Left ventricle myocardium inferior (tissue), 1 donor: ENCODE results near the gene FLRT2. TPM values are rescaled to one million over a fixed set of nuclear protein-coding genes. Genes with fewer than 3 reads are reported as not detected.

ENCODE experiments used
- DNase-seq: peaks from one replicate; pipeline ENCODE4 v3.0.0-alpha.2; 2020
- H3K27ac ChIP-seq: fragments of 200-600 bp; replicated peaks from 2 replicates; pipeline ENCODE4 v1.8.0; 2021
- H3K27me3 ChIP-seq: fragments of 200-600 bp; 2 replicates; pipeline ENCODE4 v1.8.0; 2021; ENCODE audit warnings: low read depth
- H3K36me3 ChIP-seq: fragments of 200-600 bp; 2 replicates; pipeline ENCODE4 v1.8.0; 2021
- H3K4me1 ChIP-seq: fragments of 200-600 bp; 2 replicates; pipeline ENCODE4 v1.8.0; 2021
- H3K4me3 ChIP-seq: fragments of 200-600 bp; 2 replicates; pipeline ENCODE4 v1.8.0; 2021; ENCODE audit warnings: mild to moderate bottlenecking, moderate library complexity
- H3K9me3 ChIP-seq: fragments of 200-600 bp; replicated peaks from 2 replicates; pipeline ENCODE4 v1.8.0; 2021
- CTCF ChIP-seq: fragments of 200-600 bp; IDR thresholded peaks from 2 replicates; pipeline ENCODE4 v1.8.0; 2021; ENCODE audit warnings: antibody characterized with exemption, mild to moderate bottlenecking, borderline replicate concordance
- intact Hi-C: fragments of 100-400 bp; cut with micrococcal nuclease; formaldehyde crosslinking; loops from one replicate; pipeline ENCODE4 v1.11.0; 2022
- total RNA-seq: library from RNA; stranded (reverse); fragmentation: NEBNext Ultra II Directional; extraction: Animal tissue kit (Norgen Biotek cat#: 25700); gene quantifications from one replicate; pipeline ENCODE4 v1.2.1, GENCODE V29; 2021
- donor health status: DM: no; HTN: yes; CAD: no; lungs with severe emphysema.

FLRT2 gene
- total RNA-seq, 1 donor from 2014 or later, result 4.7 TPM

GRCh38 chr14:85534458-85535293 is 4.7 kb downstream of the FLRT2 start:
- no peak for TF ChIP-seq CTCF
- Histone ChIP-seq H3K9me3 (no peaks in the 10 kb centered on the region), H3K36me3 (no peaks in the 10 kb centered on the region), H3K27ac (peak overlapping the region; percentile 63), H3K27me3 (peaks cover 62% of the 10 kb centered on the region), H3K4me1 (peaks cover 46% of the 10 kb centered on the region), H3K4me3 (peak overlapping the region; percentile 73)
- no peak for DNase-seq
- intact Hi-C loops, result no loop called here

GRCh38 chr14:85535321-85535720 is 5.4 kb downstream of the FLRT2 start:
- no peaks in the 10 kb centered on the region for H3K9me3 ChIP-seq
- H3K27me3 ChIP-seq, result peaks cover 56% of the 10 kb centered on the region
- H3K4me1 ChIP-seq, result peaks cover 39% of the 10 kb centered on the region
- no peak overlapping the region for H3K27ac ChIP-seq
- no peaks in the 10 kb centered on the region for H3K36me3 ChIP-seq
- no peak for DNase-seq
- no peak for TF ChIP-seq CTCF
- intact Hi-C loops, result no loop called here
- peak overlapping the region; percentile 73 for H3K4me3 ChIP-seq

GRCh38 chr14:85535991-85536832 is 6.3 kb downstream of the FLRT2 start:
- intact Hi-C loops, result no loop called here
- H3K4me3 ChIP-seq, result peak overlapping the region; percentile 73
- H3K4me1 ChIP-seq, result peaks cover 30% of the 10 kb centered on the region
- no peaks in the 10 kb centered on the region for H3K9me3 ChIP-seq
- H3K27me3 ChIP-seq, result peaks cover 47% of the 10 kb centered on the region
- TF ChIP-seq CTCF, result peak; percentile 62
- no peak for DNase-seq
- peak overlapping the region; percentile 21 for H3K27ac ChIP-seq
- H3K36me3 ChIP-seq, result no peaks in the 10 kb centered on the region

- DNase-seq, result no peak
- Histone ChIP-seq H3K36me3 (no peaks in the 10 kb centered on the region), H3K9me3 (no peaks in the 10 kb centered on the region), H3K27ac (no peak overlapping the region), H3K27me3 (peaks cover 41% of the 10 kb centered on the region), H3K4me1 (peaks cover 24% of the 10 kb centered on the region), H3K4me3 (no peak overlapping the region)
- TF ChIP-seq CTCF, result no peak
- intact Hi-C loops, result no loop called here
These were observed 6.9 kb downstream of the FLRT2 start for GRCh38 chr14:85536833-85537190.

- Histone ChIP-seq H3K4me1 (peaks cover 17% of the 10 kb centered on the region), H3K27me3 (peaks cover 33% of the 10 kb centered on the region), H3K9me3 (no peaks in the 10 kb centered on the region), H3K27ac (no peak overlapping the region), H3K4me3 (no peak overlapping the region), H3K36me3 (no peaks in the 10 kb centered on the region)
- no peak for DNase-seq
- no peak for TF ChIP-seq CTCF
- intact Hi-C loops, result no loop called here
These were observed 7.6 kb downstream of the FLRT2 start for GRCh38 chr14:85537526-85537925.
